Endothelial cell of umbilical vein (primary cell): ENCODE data around the gene CEACAM20. TPM values are rescaled to one million over a fixed set of nuclear protein-coding genes. Genes with fewer than 3 reads are reported as not detected.

Experiments used
- BruUV-seq: library from RNA; stranded (reverse); fragments of 400-500 nt; replicated peaks from 2 replicates; lab custom pipeline; 2021; lab: Mats Ljungman, UMichigan
- CTCF ChIA-PET: fragments of 300-600, 350-600 bp; sonication (Branson Sonifier 250); formaldehyde crosslinking; loops from one replicate; lab custom pipeline; 2021; ENCODE audit warnings: antibody characterized with exemption, inconsistent platforms; lab: Charles Lee
- POLR2A ChIA-PET: fragments of 300-600, 350-600 bp; sonication (Branson Sonifier 250); formaldehyde crosslinking; loops from one replicate; lab custom pipeline; 2021; ENCODE audit warnings: antibody characterized with exemption, inconsistent platforms; lab: Charles Lee
- DNase-seq: peaks from one replicate; pipeline ENCODE4 v3.0.0-alpha.2; 2011; ENCODE audit warnings: low read depth, low spot score
- FAIRE-seq: peaks from 2 replicates; lab custom pipeline; 2011; peaks lifted over from hg19 to GRCh38; lab: Jason Lieb, UNC
- H2AFZ ChIP-seq: 2 replicates; pipeline ENCODE4 v1.6.0; 2012; ENCODE audit warnings: low read depth, low read length, control low read depth, inconsistent platforms
- H3K27ac ChIP-seq: 2 replicates; pipeline ENCODE4 v1.5.1; 2011; ENCODE audit warnings: low read depth, mild to moderate bottlenecking, control low read depth, low read length, moderate library complexity; ENCODE audit not compliant: insufficient read depth
- H3K27me3 ChIP-seq, 2 experiments: 2 replicates each; pipeline versions ENCODE4 v1.6.0 to v1.6.1; 2011; ENCODE audit warnings: low read length in 2 of 2, mixed read lengths in 1 of 2; ENCODE audit not compliant: control insufficient read depth in 2 of 2, insufficient read depth in 2 of 2
- H3K36me3 ChIP-seq, 2 experiments: 2 replicates in 1 of 2; 3 replicates in 1 of 2; pipeline ENCODE4 v1.5.1; 2011; ENCODE audit warnings: low read length in 2 of 2, mild to moderate bottlenecking in 1 of 2, moderate library complexity in 1 of 2; ENCODE audit not compliant: control insufficient read depth in 2 of 2, insufficient read depth in 2 of 2; ENCODE audit errors: extremely low read depth in 1 of 2
- H3K4me1 ChIP-seq: 3 replicates; pipeline ENCODE4 v1.5.1; 2011; ENCODE audit warnings: mild to moderate bottlenecking, low read length; ENCODE audit not compliant: control insufficient read depth, insufficient read depth; ENCODE audit errors: extremely low read depth
- H3K4me2 ChIP-seq: 2 replicates; pipeline ENCODE4 v1.6.1; 2011; ENCODE audit warnings: low read length, control low read depth, mixed read lengths; ENCODE audit not compliant: insufficient read depth
- H3K4me3 ChIP-seq, 3 experiments: fragments of 200-600 bp in 1 of 3; sonication (generic), shearing (Covaris generic) in 1 of 3; replicated peaks in 1 of 3; 2 replicates each; pipeline ENCODE4 v1.5.1; 2011 to 2016; ENCODE audit warnings: control low read depth in 3 of 3, low read length in 3 of 3, mild to moderate bottlenecking in 2 of 3, inconsistent platforms in 1 of 3, low read depth in 1 of 3, moderate library complexity in 1 of 3; ENCODE audit not compliant: insufficient read depth in 1 of 3
- H3K79me2 ChIP-seq: 2 replicates; pipeline ENCODE4 v1.6.0; 2012; ENCODE audit warnings: low read length, inconsistent platforms; ENCODE audit not compliant: control insufficient read depth, insufficient read depth
- H3K9ac ChIP-seq: replicated peaks from 2 replicates; pipeline ENCODE3; 2011; ENCODE audit warnings: low read length, control low read depth; ENCODE audit not compliant: insufficient read depth; ENCODE audit errors: extremely low read depth
- H3K9me1 ChIP-seq: replicated peaks from 3 replicates; pipeline ENCODE4 v1.6.0; 2011; ENCODE audit warnings: mild to moderate bottlenecking, low read length; ENCODE audit not compliant: control insufficient read depth, insufficient read depth; ENCODE audit errors: extremely low read depth
- H3K9me3 ChIP-seq: replicated peaks from 2 replicates; pipeline ENCODE4 v1.5.1; 2012; ENCODE audit warnings: low read length, inconsistent platforms; ENCODE audit not compliant: control insufficient read depth, insufficient read depth
- H4K20me1 ChIP-seq: replicated peaks from 2 replicates; pipeline ENCODE3; 2011; ENCODE audit warnings: mild to moderate bottlenecking, low read length; ENCODE audit not compliant: control insufficient read depth, insufficient read depth; ENCODE audit errors: extremely low read depth
- CTCF ChIP-seq, 2 donors: IDR thresholded peaks; 1 replicate in 1 of 2; 2 replicates in 1 of 2; pipeline ENCODE4 v1.5.1; 2011; ENCODE audit warnings: low read length in 2 of 2, mild to moderate bottlenecking in 2 of 2, moderate library complexity in 2 of 2, control low read depth in 1 of 2, inconsistent platforms in 1 of 2, low read depth in 1 of 2; ENCODE audit not compliant: insufficient read depth in 1 of 2; ENCODE audit errors: extremely low read depth in 1 of 2
- FOS ChIP-seq: IDR thresholded peaks from 2 replicates; pipeline ENCODE4 v1.6.1; 2011; ENCODE audit warnings: mild to moderate bottlenecking, low read length, moderate library complexity, borderline replicate concordance; ENCODE audit not compliant: insufficient read depth
- JUN ChIP-seq: IDR thresholded peaks from 2 replicates; pipeline ENCODE4 v1.6.1; 2011; ENCODE audit warnings: borderline replicate concordance, low read depth; ENCODE audit not compliant: insufficient read length, insufficient read depth
- MAX ChIP-seq: IDR thresholded peaks from 2 replicates; pipeline ENCODE4 v1.6.1; 2011; ENCODE audit not compliant: insufficient read depth, insufficient read length
- MYC ChIP-seq: IDR thresholded peaks from one replicate; pipeline ENCODE4 v1.6.1; 2011; ENCODE audit warnings: mild to moderate bottlenecking, low read depth, low read length
- POLR2A ChIP-seq: IDR thresholded peaks from 2 replicates; pipeline ENCODE4 v1.6.1; 2012; ENCODE audit warnings: low read depth, mild to moderate bottlenecking, control low read depth, low read length
- POLR2AphosphoS5 ChIP-seq: IDR thresholded peaks from 2 replicates; pipeline ENCODE4 v1.6.1; 2012; ENCODE audit warnings: low read depth, mild to moderate bottlenecking, control low read depth, low read length, moderate library complexity; ENCODE audit not compliant: insufficient read depth
- dilution Hi-C: fragments of 300-500 bp; cut with MboI; formaldehyde crosslinking; loops from one replicate; pipeline ENCODE4 v1.15.0; 2019; ENCODE audit warnings: low sequenced_read_pairs; ENCODE audit not compliant: extremely low pct_ligation_motif_present
- intact Hi-C: fragments of 100-400 bp; cut with micrococcal nuclease; formaldehyde crosslinking; loops from one replicate; pipeline ENCODE4 v1.10.0; 2022
- polyA plus RNA-seq, 4 experiments: library from polyadenylated mRNA; depleted of rRNA in 3 of 4; stranded (reverse) in 3 of 4; unstranded in 1 of 4; fragments of >200 nt; gene quantifications; 2 replicates each; pipeline versions ENCODE4 v1.2.1 to v1.2.3, GENCODE V29; 2011 to 2012; ENCODE audit warnings: missing spikeins in 1 of 4
- total RNA-seq: library from RNA; stranded (reverse); gene quantifications from 2 replicates; pipeline ENCODE4 v1.2.3, GENCODE V29; 2021

CEACAM20 gene
- total and polyA plus RNA-seq, 2 donors (not counting 3 experiments of a cell fraction or from before 2014, with no cell fraction given): 0.06 TPM; not detected in 1

GRCh38 chr19:44549507-44549906, 20.0 kb upstream of the CEACAM20 start:
- no TSS peak for BruUV-seq
- Histone ChIP-seq H3K79me2 (no peaks in the 10 kb centered on the region), H3K9me3 (no peaks in the 10 kb centered on the region), H3K36me3 (no peaks in the 10 kb centered on the region), H3K4me2 (no peak overlapping the region), H4K20me1 (no peaks in the 10 kb centered on the region), H3K9me1 (no peaks in the 10 kb centered on the region), H3K4me1 (no peaks in the 10 kb centered on the region), H3K27me3 (peaks cover 0 to 2% of the 10 kb centered on the region in 2 experiments), H2AFZ (no peak overlapping the region), H3K9ac (no peak overlapping the region), H3K27ac (no peak overlapping the region), H3K4me3 (no peak overlapping the region)
- POLR2A ChIA-PET: no interaction called here
- CTCF ChIA-PET: interaction anchor here (1.1 to 1.4 kb wide), 2 partner anchors 168 to 222 kb away, joined by 3 read pairs; no protein-coding TSS in a partner anchor
- FAIRE-seq (no peak), DNase-seq (no peak)
- dilution Hi-C loops: no loop called here
- intact Hi-C loops: no loop called here
- no peak for TF ChIP-seq POLR2A
- TF ChIP-seq POLR2AphosphoS5: no peak
- TF ChIP-seq CTCF (IDR thresholded peaks at IDR 0.05; ENCODE audit: extremely low read depth in 1 of 2, insufficient read depth in 1 of 2, low read depth in 1 of 2, low read length in 2 of 2): no peak
- TF ChIP-seq JUN: no peak
- TF ChIP-seq MYC: no peak
- no peak for TF ChIP-seq FOS
- no peak for TF ChIP-seq MAX
